Ishikawa (cell line): ENCODE results near the gene ALOX5AP.

Experiments
- CEBPB ChIP-seq: IDR thresholded peaks from 2 replicates; pipeline ENCODE4 v1.6.1; 2012
- CREB1 ChIP-seq: IDR thresholded peaks from 2 replicates; pipeline ENCODE4 v1.6.1; 2012; ENCODE audit warnings: low read depth
- EGR1 ChIP-seq: IDR thresholded peaks from 2 replicates; pipeline ENCODE4 v1.6.1; 2012
- EP300 ChIP-seq: IDR thresholded peaks from 2 replicates; pipeline ENCODE4 v1.6.1; 2012; ENCODE audit warnings: borderline replicate concordance
- FOXM1 ChIP-seq: IDR thresholded peaks from 2 replicates; pipeline ENCODE4 v1.6.1; 2012; ENCODE audit warnings: low read depth, borderline replicate concordance
- MAX ChIP-seq: IDR thresholded peaks from 2 replicates; pipeline ENCODE4 v1.6.1; 2012
- NFIC ChIP-seq: IDR thresholded peaks from 2 replicates; pipeline ENCODE4 v1.6.1; 2012
- RAD21 ChIP-seq: IDR thresholded peaks from 2 replicates; pipeline ENCODE4 v1.6.1; 2012; ENCODE audit warnings: low read depth
- REST ChIP-seq: IDR thresholded peaks from 2 replicates; pipeline ENCODE4 v1.6.1; 2012; ENCODE audit warnings: low read depth, mild to moderate bottlenecking
- TAF1 ChIP-seq: IDR thresholded peaks from 2 replicates; pipeline ENCODE4 v1.6.1; 2012; ENCODE audit warnings: low read depth, mild to moderate bottlenecking
- TCF12 ChIP-seq: IDR thresholded peaks from 2 replicates; pipeline ENCODE4 v1.6.1; 2012; ENCODE audit warnings: low read depth
- TEAD4 ChIP-seq: IDR thresholded peaks from 2 replicates; pipeline ENCODE4 v1.6.1; 2012
- USF1 ChIP-seq: IDR thresholded peaks from 2 replicates; pipeline ENCODE4 v1.6.1; 2012
- YY1 ChIP-seq: IDR thresholded peaks from 2 replicates; pipeline ENCODE4 v1.6.1; 2012; ENCODE audit warnings: low read depth
- ZBTB7A ChIP-seq: IDR thresholded peaks from 2 replicates; pipeline ENCODE4 v1.6.1; 2012; ENCODE audit warnings: low read depth

Gene ALOX5AP

DNA sequence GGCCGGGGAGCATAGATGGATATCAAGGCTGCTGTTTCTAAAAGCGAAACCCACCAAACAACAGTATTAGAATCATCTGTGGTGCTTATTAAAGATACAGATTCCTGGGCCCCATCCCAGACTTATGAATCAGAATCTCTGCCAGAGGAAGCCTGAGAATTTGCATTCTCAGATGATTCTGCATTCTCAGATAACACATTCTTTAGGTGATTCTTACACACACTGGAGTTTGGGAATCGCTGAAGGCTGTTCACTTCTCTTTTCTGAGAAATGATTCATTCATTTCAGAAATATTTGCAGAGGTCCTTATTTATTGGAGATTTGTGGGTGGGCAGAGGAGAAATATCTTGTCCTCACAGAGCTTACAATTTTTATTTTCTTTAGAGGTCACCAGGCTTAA, 24.4 kb downstream of the ALOX5AP start:
- TF ChIP-seq FOXM1 (no peak), USF1 (no peak), TCF12 (no peak), CREB1 (no peak), CEBPB (no peak), EP300 (no peak), REST (no peak), TEAD4 (no peak), EGR1 (no peak), YY1 (no peak), TAF1 (no peak), RAD21 (no peak), MAX (no peak), NFIC (no peak), ZBTB7A (no peak)

GRCh38 chr13:30762643-30763042, 27.3 kb downstream of the ALOX5AP start:
- TF ChIP-seq USF1: no peak
- no peak for TF ChIP-seq CREB1
- no peak for TF ChIP-seq FOXM1
- no peak for TF ChIP-seq NFIC
- TF ChIP-seq TCF12: no peak
- TF ChIP-seq TAF1: no peak
- TF ChIP-seq EGR1: no peak
- TF ChIP-seq EP300: no peak
- no peak for TF ChIP-seq YY1
- no peak for TF ChIP-seq RAD21
- no peak for TF ChIP-seq CEBPB
- TF ChIP-seq TEAD4: no peak
- TF ChIP-seq ZBTB7A: no peak

GRCh38 chr13:30763786-30764413, 28.6 kb downstream of the ALOX5AP start:
- TF ChIP-seq TAF1 (no peak), EGR1 (no peak), USF1 (no peak), RAD21 (no peak), YY1 (no peak)

DNA sequence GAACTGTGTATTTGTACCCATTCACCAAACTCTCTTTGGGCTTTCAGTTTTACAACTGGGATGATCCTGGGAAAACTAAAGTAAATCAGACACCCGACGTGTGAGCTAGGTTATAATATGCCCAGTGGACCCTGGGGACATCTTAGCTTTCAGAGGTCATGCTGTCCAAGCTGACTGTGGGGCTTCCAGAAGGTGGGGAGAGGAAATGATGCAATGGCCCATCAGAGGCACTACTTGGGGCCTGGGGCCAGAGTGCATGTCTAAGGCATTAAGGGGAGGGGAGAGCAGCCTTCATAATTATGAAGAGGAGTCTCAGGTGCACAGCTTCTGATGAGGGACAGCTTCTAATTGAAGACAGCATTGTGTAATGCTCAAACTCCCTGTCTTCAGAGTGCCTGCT, 30.9 kb downstream of the ALOX5AP start:
- no peak for TF ChIP-seq ZBTB7A
- TF ChIP-seq EGR1: no peak
- no peak for TF ChIP-seq NFIC
- TF ChIP-seq TAF1: no peak
- TF ChIP-seq CEBPB: no peak
- no peak for TF ChIP-seq MAX
- TF ChIP-seq YY1: no peak
- TF ChIP-seq RAD21: no peak
- no peak for TF ChIP-seq TCF12
- TF ChIP-seq FOXM1: no peak
- no peak for TF ChIP-seq CREB1
- no peak for TF ChIP-seq EP300
- no peak for TF ChIP-seq REST
- no peak for TF ChIP-seq USF1
- TF ChIP-seq TEAD4: no peak

- no peak for TF ChIP-seq EGR1
Observed at GRCh38 chr13:30770929-30771328, 35.6 kb downstream of the ALOX5AP start.
